OCI-LY7 (cell line): Measurements from ENCODE around the gene ARID4A. TPM values are rescaled to one million over a fixed set of nuclear protein-coding genes. Genes with fewer than 3 reads are reported as not detected.
A peak's percentile ranks its signal among the peaks of the same experiment; 100 is the strongest.

Experiments used
- BruUV-seq: library from RNA; stranded (reverse); fragments of 400-500 nt; replicated peaks from 2 replicates; lab custom pipeline; 2021; lab: Mats Ljungman, UMichigan
- CTCF ChIA-PET: fragments of 300-600 bp; sonication (Branson Sonifier 250); formaldehyde crosslinking; loops from one replicate; lab custom pipeline; 2022; ENCODE audit warnings: antibody characterized with exemption; ENCODE audit not compliant: unreplicated experiment; lab: Charles Lee
- POLR2A ChIA-PET: fragments of 300-600 bp; sonication (Branson Sonifier 250); formaldehyde crosslinking; loops from one replicate; lab custom pipeline; 2022; ENCODE audit warnings: antibody characterized with exemption; lab: Charles Lee
- DNase-seq: peaks from one replicate; pipeline ENCODE4 v3.0.0-alpha.2; 2015; ENCODE audit warnings: low spot score
- H2AFZ ChIP-seq: fragments of 200-600 bp; sonication (generic), shearing (Covaris generic); 2 replicates; pipeline ENCODE4 v1.6.1; 2014; ENCODE audit warnings: mild to moderate bottlenecking, antibody characterized with exemption, low read length, moderate library complexity
- H3K27ac ChIP-seq: fragments of 200-600 bp; sonication (generic); 2 replicates; pipeline ENCODE4 v1.5.1; 2014; ENCODE audit warnings: mixed run types, low read depth, mild to moderate bottlenecking, moderate library complexity, low read length, inconsistent platforms; ENCODE audit not compliant: poor library complexity, severe bottlenecking
- H3K36me3 ChIP-seq: fragments of 200-600 bp; sonication (generic); 2 replicates; pipeline ENCODE4 v1.6.1; 2014; ENCODE audit warnings: mild to moderate bottlenecking, antibody characterized with exemption, low read length, moderate library complexity, mixed read lengths; ENCODE audit not compliant: insufficient read depth
- H3K4me1 ChIP-seq: fragments of 200-600 bp; sonication (generic); 2 replicates; pipeline ENCODE4 v1.5.1; 2014; ENCODE audit warnings: mild to moderate bottlenecking, low read length; ENCODE audit not compliant: insufficient read depth, poor library complexity, severe bottlenecking
- H3K4me2 ChIP-seq: fragments of 200-600 bp; sonication (generic); 2 replicates; pipeline ENCODE4 v1.6.1; 2014; ENCODE audit warnings: mild to moderate bottlenecking, low read length
- H3K4me3 ChIP-seq: fragments of 200-600 bp; sonication (generic); 2 replicates; pipeline ENCODE4 v1.5.1; 2014; ENCODE audit warnings: mild to moderate bottlenecking, low read depth, low read length; ENCODE audit not compliant: poor library complexity, severe bottlenecking
- H3K79me2 ChIP-seq: fragments of 200-600 bp; sonication (generic); 2 replicates; pipeline ENCODE4 v1.6.1; 2016; ENCODE audit warnings: low read depth, mild to moderate bottlenecking, low read length, moderate library complexity, mixed read lengths; ENCODE audit not compliant: insufficient read depth
- H3K9me2 ChIP-seq: fragments of 200-600 bp; sonication (generic); 2 replicates; pipeline ENCODE4 v1.6.1; 2016; ENCODE audit warnings: mild to moderate bottlenecking, low read length, mixed read lengths; ENCODE audit not compliant: insufficient read depth
- H3K9me3 ChIP-seq: fragments of 200-600 bp; sonication (generic); 2 replicates; pipeline ENCODE4 v1.6.1; 2014; ENCODE audit warnings: mild to moderate bottlenecking, mixed run types, low read length, mixed read lengths
- H4K20me1 ChIP-seq: fragments of 200-600 bp; sonication (generic); 2 replicates; pipeline ENCODE4 v1.6.1; 2014; ENCODE audit warnings: mild to moderate bottlenecking, antibody characterized with exemption, low read length, moderate library complexity, mixed read lengths; ENCODE audit not compliant: insufficient read depth
- EZH2phosphoT487 ChIP-seq: fragments of 200-600 bp; sonication (generic); IDR thresholded peaks from 2 replicates; pipeline ENCODE4 v1.6.1; 2018; ENCODE audit warnings: low read depth, borderline replicate concordance, mild to moderate bottlenecking, mixed run types, antibody characterized with exemption, low read length, moderate library complexity, mixed read lengths
- intact Hi-C: fragments of 100-400 bp; cut with micrococcal nuclease; formaldehyde crosslinking; loops from one replicate; pipeline ENCODE4 v1.10.0; 2022; ENCODE audit not compliant: unreplicated experiment
- total RNA-seq, 2 experiments: library from RNA; depleted of rRNA in 1 of 2; stranded (reverse); fragments of >200 nt in 1 of 2; shearing (Covaris generic) in 1 of 2; gene quantifications; 2 replicates each; pipeline ENCODE4 v1.2.3, GENCODE V29; 2014 to 2022
- TF ChIP-seq, protein P1 (sequence below): fragments of 200-600 bp; sonication (generic); conservative IDR thresholded peaks from 2 replicates; pipeline ENCODE4 v1.5.1; 2014; ENCODE audit warnings: mild to moderate bottlenecking, antibody characterized with exemption, low read length, moderate library complexity, mixed read lengths

The ARID4A gene
- total RNA-seq, 2 experiments from 2014 or later = 10.3 to 38.2 TPM

DNA sequence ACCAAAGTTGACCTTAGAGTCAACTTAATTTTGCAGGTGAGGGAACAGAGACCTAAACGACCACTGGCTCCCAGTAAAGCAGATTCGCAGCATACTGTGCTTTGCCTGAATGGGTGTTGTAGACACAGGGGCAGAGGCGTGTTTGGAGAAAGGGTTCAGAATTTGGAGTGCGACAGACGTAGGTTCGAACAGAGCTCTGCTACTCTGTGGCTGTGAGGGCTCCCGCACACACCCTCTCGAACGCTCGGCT lies 97.1 kb downstream of the ARID4A start:
- ChIA-PET POLR2A (no interaction called here), CTCF (no interaction called here)
- Histone ChIP-seq H3K4me1 (peaks cover 7% of the 10 kb centered on the region), H3K27ac (no peak overlapping the region), H3K9me2 (no peaks in the 10 kb centered on the region), H4K20me1 (no peaks in the 10 kb centered on the region), H3K4me2 (peak overlapping the region; percentile 50; the same call in 1 of the 2 replicates), H3K9me3 (no peaks in the 10 kb centered on the region), H3K36me3 (no peaks in the 10 kb centered on the region), H3K79me2 (no peaks in the 10 kb centered on the region), H2AFZ (peak overlapping the region; percentile 76), H3K4me3 (no peak overlapping the region)
- intact Hi-C loops = no loop called here
- TF ChIP-seq, protein P1, sequence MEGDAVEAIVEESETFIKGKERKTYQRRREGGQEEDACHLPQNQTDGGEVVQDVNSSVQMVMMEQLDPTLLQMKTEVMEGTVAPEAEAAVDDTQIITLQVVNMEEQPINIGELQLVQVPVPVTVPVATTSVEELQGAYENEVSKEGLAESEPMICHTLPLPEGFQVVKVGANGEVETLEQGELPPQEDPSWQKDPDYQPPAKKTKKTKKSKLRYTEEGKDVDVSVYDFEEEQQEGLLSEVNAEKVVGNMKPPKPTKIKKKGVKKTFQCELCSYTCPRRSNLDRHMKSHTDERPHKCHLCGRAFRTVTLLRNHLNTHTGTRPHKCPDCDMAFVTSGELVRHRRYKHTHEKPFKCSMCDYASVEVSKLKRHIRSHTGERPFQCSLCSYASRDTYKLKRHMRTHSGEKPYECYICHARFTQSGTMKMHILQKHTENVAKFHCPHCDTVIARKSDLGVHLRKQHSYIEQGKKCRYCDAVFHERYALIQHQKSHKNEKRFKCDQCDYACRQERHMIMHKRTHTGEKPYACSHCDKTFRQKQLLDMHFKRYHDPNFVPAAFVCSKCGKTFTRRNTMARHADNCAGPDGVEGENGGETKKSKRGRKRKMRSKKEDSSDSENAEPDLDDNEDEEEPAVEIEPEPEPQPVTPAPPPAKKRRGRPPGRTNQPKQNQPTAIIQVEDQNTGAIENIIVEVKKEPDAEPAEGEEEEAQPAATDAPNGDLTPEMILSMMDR = no peak
- no peak for TF ChIP-seq EZH2phosphoT487
- BruUV-seq = no TSS peak
- no peak for DNase-seq

DNA sequence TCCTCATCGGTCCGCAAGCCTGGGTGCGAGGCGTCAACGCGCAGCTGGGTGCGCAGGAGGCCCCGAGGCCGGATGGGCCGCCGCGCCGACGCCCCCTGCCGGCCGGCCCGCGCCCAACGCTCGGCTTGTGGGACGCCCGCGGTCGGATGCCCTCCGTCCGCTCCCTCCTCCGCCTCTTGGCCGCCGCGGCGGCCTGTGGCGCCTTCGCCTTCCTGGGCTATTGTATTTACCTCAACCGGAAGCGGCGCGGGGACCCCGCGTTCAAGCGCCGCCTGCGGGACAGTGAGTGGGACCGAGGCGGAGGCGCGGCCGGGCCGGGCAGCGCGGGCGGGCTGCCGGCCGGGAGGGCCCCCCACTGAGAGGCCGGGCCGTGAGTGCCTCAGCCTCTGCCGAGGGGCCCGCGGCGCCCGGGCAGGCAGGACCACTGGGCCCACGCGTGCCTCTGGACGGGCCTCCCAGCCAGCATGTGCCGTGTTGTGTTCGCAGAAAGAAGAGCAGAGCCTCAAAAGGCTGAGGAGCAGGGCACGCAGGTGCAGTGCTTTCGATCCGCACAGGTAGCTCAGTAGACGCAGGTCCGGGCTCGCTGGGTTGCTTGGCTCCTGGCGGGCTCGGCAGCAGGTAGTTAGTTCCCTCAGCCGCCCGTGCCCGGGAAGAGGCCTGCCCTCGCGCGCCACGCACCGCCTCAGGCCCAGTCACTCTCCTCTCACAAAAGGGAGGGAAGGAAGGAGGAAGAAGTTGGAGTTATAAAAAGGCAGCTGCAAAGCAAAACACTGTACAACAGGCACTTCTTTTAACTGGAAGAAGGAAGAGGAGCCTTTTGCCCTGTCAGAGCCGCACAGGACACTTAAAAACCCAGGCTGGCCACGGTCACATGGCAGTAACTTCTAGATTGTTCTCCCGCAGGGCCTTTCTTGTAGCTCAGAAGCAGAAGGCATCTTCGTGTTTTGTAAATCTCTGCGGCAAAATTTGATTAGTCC lies 97.7 kb downstream of the ARID4A start, which contains the start of gene TOMM20L:
Gene TOMM20L (plus strand): TSS at position 119 of the 977 bp plus-strand sequence. CDS start 28 bp downstream, at position 147.
- H4K20me1 ChIP-seq = no peaks in the 10 kb centered on the region
- H3K27ac ChIP-seq = no peak within 1 kb of the TSS
- ChIA-PET CTCF (interaction anchor here (0.9 kb wide), 1 partner anchor 626 kb away, joined by 3 read pairs; no protein-coding TSS in a partner anchor), POLR2A (no interaction called here)
- no TSS peak for BruUV-seq
- H3K36me3 ChIP-seq = no peaks in the 10 kb centered on the region
- no peak for TF ChIP-seq EZH2phosphoT487
- TF ChIP-seq, protein P1 = peak; percentile 78
- intact Hi-C loops = no loop called here
- H3K4me1 ChIP-seq = peaks cover 7% of the 10 kb centered on the region
- H3K4me3 ChIP-seq = peak within 1 kb of the TSS; percentile 13
- peak; percentile 70 for DNase-seq
- peak within 1 kb of the TSS; percentile 50; the same call in 1 of the 2 replicates for H3K4me2 ChIP-seq
- no peaks in the 10 kb centered on the region for H3K9me2 ChIP-seq
- H2AFZ ChIP-seq = peak within 1 kb of the TSS; percentile 76
- no peaks in the 10 kb centered on the region for H3K79me2 ChIP-seq
- H3K9me3 ChIP-seq = no peaks in the 10 kb centered on the region

DNA sequence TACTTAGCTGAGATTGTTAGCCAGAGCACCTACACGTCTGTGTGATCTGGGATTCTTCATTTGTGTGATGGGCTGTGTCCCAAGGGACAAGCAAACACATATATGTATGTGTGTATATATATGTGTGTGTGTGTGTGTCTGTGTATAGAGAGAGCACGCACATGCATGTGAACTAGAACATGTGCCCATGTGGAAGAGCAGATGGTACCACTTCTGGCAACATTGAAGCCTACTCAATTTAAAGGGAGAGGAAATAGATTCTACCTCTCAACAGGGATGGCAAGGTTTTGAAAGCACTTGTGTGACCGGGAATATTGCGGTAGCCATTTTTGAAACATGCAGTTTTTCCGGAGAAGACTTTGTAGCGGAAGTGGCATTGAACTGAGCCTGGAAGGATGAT lies 98.8 kb downstream of the ARID4A start:
- Histone ChIP-seq H2AFZ (no peak overlapping the region), H3K4me1 (peaks cover 7% of the 10 kb centered on the region), H3K4me2 (no peak overlapping the region), H3K9me2 (no peaks in the 10 kb centered on the region), H3K9me3 (no peaks in the 10 kb centered on the region), H3K27ac (no peak overlapping the region), H3K4me3 (no peak overlapping the region), H3K36me3 (0 out of 2 replicates have a peak, but pooled peaks cover under 1% of the 10 kb centered on the region), H4K20me1 (no peaks in the 10 kb centered on the region), H3K79me2 (no peaks in the 10 kb centered on the region)
- CTCF ChIA-PET = no interaction called here
- DNase-seq = no peak
- POLR2A ChIA-PET = no interaction called here
- no peak for TF ChIP-seq EZH2phosphoT487
- TF ChIP-seq, protein P1 = no peak
- intact Hi-C loops = no loop called here
- no TSS peak for BruUV-seq
